ENCODE results near the gene TCF7L2.

The TCF7L2 gene

GRCh38 chr10:113113918-113114317, 163.9 kb downstream of the TCF7L2 start:
- ChIA-PET POLR2A (ENCODE audit: low non-redundant PET) (no interaction called here), CTCF (no interaction called here)
- no peak overlapping the region for H3K27ac ChIP-seq
- no peak for DNase-seq (ENCODE audit: low spot score)
- TF ChIP-seq, protein P1, sequence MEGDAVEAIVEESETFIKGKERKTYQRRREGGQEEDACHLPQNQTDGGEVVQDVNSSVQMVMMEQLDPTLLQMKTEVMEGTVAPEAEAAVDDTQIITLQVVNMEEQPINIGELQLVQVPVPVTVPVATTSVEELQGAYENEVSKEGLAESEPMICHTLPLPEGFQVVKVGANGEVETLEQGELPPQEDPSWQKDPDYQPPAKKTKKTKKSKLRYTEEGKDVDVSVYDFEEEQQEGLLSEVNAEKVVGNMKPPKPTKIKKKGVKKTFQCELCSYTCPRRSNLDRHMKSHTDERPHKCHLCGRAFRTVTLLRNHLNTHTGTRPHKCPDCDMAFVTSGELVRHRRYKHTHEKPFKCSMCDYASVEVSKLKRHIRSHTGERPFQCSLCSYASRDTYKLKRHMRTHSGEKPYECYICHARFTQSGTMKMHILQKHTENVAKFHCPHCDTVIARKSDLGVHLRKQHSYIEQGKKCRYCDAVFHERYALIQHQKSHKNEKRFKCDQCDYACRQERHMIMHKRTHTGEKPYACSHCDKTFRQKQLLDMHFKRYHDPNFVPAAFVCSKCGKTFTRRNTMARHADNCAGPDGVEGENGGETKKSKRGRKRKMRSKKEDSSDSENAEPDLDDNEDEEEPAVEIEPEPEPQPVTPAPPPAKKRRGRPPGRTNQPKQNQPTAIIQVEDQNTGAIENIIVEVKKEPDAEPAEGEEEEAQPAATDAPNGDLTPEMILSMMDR (conservative IDR thresholded peaks at IDR 0.05; ENCODE audit: low read depth), result no peak

GRCh38 chr10:113115556-113115955, 165.5 kb downstream of the TCF7L2 start:
- ChIA-PET POLR2A (ENCODE audit: low non-redundant PET) (no interaction called here), CTCF (interaction anchor here (0.8 kb wide), 1 partner anchor 91 kb away, joined by 3 read pairs; no protein-coding TSS in a partner anchor)
- no peak overlapping the region for H3K27ac ChIP-seq
- no peak for DNase-seq (ENCODE audit: low spot score)
- TF ChIP-seq, protein P1 (conservative IDR thresholded peaks at IDR 0.05; ENCODE audit: low read depth), result no peak

GRCh38 chr10:113118882-113119281, 168.8 kb downstream of the TCF7L2 start:
- H3K27ac ChIP-seq, result no peak overlapping the region
- ChIA-PET POLR2A (ENCODE audit: low non-redundant PET) (no interaction called here), CTCF (no interaction called here)
- DNase-seq (ENCODE audit: low spot score), result no peak
- TF ChIP-seq, protein P1 (conservative IDR thresholded peaks at IDR 0.05; ENCODE audit: low read depth), result no peak

DNA sequence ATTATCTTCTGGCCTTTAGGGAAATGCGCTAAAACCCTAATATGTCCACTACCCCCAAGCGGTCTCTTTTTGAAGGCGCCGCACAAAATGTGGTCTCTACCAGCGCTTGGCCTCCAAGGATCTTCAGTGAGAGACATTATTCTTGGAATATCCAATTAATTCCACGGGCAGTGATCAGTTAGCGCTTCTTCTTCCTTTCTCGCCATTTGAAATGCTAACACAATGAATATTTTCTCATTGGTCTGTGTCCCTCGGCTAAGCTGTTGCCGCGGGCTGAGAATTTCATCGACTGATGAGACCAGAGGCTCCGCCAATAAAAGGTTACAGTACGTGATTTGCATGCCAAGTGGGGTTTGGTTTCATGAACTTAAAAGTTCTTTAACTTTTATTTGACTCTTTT, 169.8 kb downstream of the TCF7L2 start:
- DNase-seq (ENCODE audit: low spot score), result no peak
- CTCF ChIA-PET, result no interaction called here
- no peak overlapping the region for H3K27ac ChIP-seq
- POLR2A ChIA-PET (ENCODE audit: low non-redundant PET), result no interaction called here
- TF ChIP-seq, protein P1 (conservative IDR thresholded peaks at IDR 0.05; ENCODE audit: low read depth), result no peak

DNA sequence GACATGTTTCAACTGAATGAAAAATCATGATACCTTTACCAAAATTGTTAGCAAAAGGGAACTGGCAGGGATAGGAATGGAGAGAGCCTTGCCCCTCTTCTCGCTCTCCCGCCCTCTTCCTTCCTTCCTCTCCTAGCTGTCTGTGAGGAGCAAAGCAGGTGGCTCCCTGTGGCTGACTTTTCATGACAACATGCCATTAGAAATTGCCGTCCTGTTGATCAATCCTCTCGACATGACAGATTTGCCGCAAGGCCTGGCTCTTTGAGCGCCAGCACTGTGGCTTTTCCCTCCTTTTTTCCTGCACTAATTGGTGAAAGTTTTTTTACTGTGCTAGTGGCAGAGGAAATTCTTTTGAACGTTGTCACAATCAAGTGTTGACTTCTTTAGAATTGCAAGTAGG, 171.1 kb downstream of the TCF7L2 start:
- ChIA-PET POLR2A (ENCODE audit: low non-redundant PET) (no interaction called here), CTCF (no interaction called here)
- no peak for DNase-seq (ENCODE audit: low spot score)
- TF ChIP-seq, protein P1 (conservative IDR thresholded peaks at IDR 0.05; ENCODE audit: low read depth), result no peak
- no peak overlapping the region for H3K27ac ChIP-seq

- no peak for DNase-seq (ENCODE audit: low spot score)
- ChIA-PET CTCF (no interaction called here), POLR2A (ENCODE audit: low non-redundant PET) (no interaction called here)
- H3K27ac ChIP-seq, result no peak overlapping the region
- TF ChIP-seq, protein P1 (conservative IDR thresholded peaks at IDR 0.05; ENCODE audit: low read depth), result no peak
Measured at GRCh38 chr10:113122947-113123346, 172.9 kb downstream of the TCF7L2 start.

GRCh38 chr10:113124724-113125123, 174.7 kb downstream of the TCF7L2 start:
- DNase-seq (ENCODE audit: low spot score), result no peak
- TF ChIP-seq, protein P1 (conservative IDR thresholded peaks at IDR 0.05; ENCODE audit: low read depth), result no peak
- CTCF ChIA-PET, result no interaction called here
- POLR2A ChIA-PET (ENCODE audit: low non-redundant PET), result interaction anchor here (1.6 kb wide), 1 partner anchor 51 kb away, joined by 3 read pairs; no protein-coding TSS in a partner anchor
- no peak overlapping the region for H3K27ac ChIP-seq

All from RWPE1 (cell line).